ENCODE data around the gene RHBG. TPM values are rescaled to one million over a fixed set of nuclear protein-coding genes. Genes with fewer than 3 reads are reported as not detected.

The RHBG gene
- total RNA-seq, 1 experiment from 2014 or later: 1.5 TPM

GRCh38 chr1:156387870-156388173 is 18.8 kb downstream of the RHBG start:
- no peak overlapping the region for H2AFZ ChIP-seq (ENCODE audit: low read length)
- no peak overlapping the region for H4K5ac ChIP-seq (ENCODE audit: insufficient read length, low read depth, low read length)
- no peak for DNase-seq
- H3K9ac ChIP-seq (ENCODE audit: extremely low read depth, insufficient read length, low read length): no peak overlapping the region
- H2BK120ac ChIP-seq (ENCODE audit: low read depth, low read length, poor library complexity, severe bottlenecking): no peak overlapping the region
- Mint-ChIP-seq H3K27ac (no peak overlapping the region), H3K9me3 (no peaks in the 10 kb centered on the region), H3K4me1 (peaks cover 49 to 60% of the 10 kb centered on the region in 2 experiments), H3K27me3 (ENCODE audit: low read depth) (peaks cover 50% of the 10 kb centered on the region), H3K36me3 (ENCODE audit: insufficient read depth in 1 of 3, low read depth in 3 of 3) (no peaks in the 10 kb centered on the region; a peak in 2 of 7 replicates), H3K4me3 (peak overlapping the region; percentile 51 to 56; a peak in 3 of 5 replicates)
- H2BK5ac ChIP-seq (ENCODE audit: insufficient read length, low read length): no peak overlapping the region
- H3K14ac ChIP-seq (ENCODE audit: insufficient read depth, low read length): no peak overlapping the region
- no peak overlapping the region for H3K18ac ChIP-seq (ENCODE audit: insufficient read length, low read depth, low read length)
- H4K91ac ChIP-seq (ENCODE audit: insufficient read length, low read depth, low read length): no peak overlapping the region
- no peak overlapping the region for H3K56ac ChIP-seq (ENCODE audit: insufficient read length, low read depth, low read length)
- H3K4me1 ChIP-seq (ENCODE audit: insufficient read depth, low read length): peaks cover 1% of the 10 kb centered on the region; the same call in 1 of the 2 replicates
- no peak overlapping the region for H2AK5ac ChIP-seq (ENCODE audit: insufficient read length, low read length)
- no peak overlapping the region for H3K23ac ChIP-seq (ENCODE audit: insufficient read length, low read depth, low read length)
- H2BK15ac ChIP-seq (ENCODE audit: low read depth, low read length): no peak overlapping the region
- no peak overlapping the region for H3T11ph ChIP-seq (ENCODE audit: low read length)
- TF ChIP-seq CTCF (conservative IDR thresholded peaks at IDR 0.05): no peak
- peaks cover 6% of the 10 kb centered on the region for H3K23me2 ChIP-seq (ENCODE audit: insufficient read length, low read depth, low read length, poor library complexity, severe bottlenecking)
- H3K79me2 ChIP-seq (ENCODE audit: insufficient read depth, low read length): no peaks in the 10 kb centered on the region
- WGBS (ENCODE audit: extremely low coverage, insufficient read length, low lambda C conversion rate): no CpG with 5 or more reads among the region's 15 CpGs
- H3K27me3 ChIP-seq (ENCODE audit: insufficient read depth, low read length): peaks cover 4% of the 10 kb centered on the region; the same call in 1 of the 2 replicates
- H3K9me3 ChIP-seq (ENCODE audit: control insufficient read depth, low read depth, low read length): no peaks in the 10 kb centered on the region
- no peak overlapping the region for H2BK20ac ChIP-seq (ENCODE audit: low read depth, low read length, poor library complexity, severe bottlenecking)
- H2BK12ac ChIP-seq (ENCODE audit: insufficient read length, low read depth, low read length): no peak overlapping the region
- peak overlapping the region; percentile 25 for H3K4me2 ChIP-seq (ENCODE audit: insufficient read depth, insufficient read length, low read length)
- H4K8ac ChIP-seq (replicated peaks; ENCODE audit: insufficient read length, low read depth, low read length): no peak overlapping the region
- H4K20me1 ChIP-seq (ENCODE audit: control insufficient read depth, insufficient read depth, insufficient read length): no peaks in the 10 kb centered on the region
- H3K27ac ChIP-seq (ENCODE audit: insufficient read length, low read depth, low read length): no peak overlapping the region
- no peaks in the 10 kb centered on the region for H3K79me1 ChIP-seq (ENCODE audit: insufficient read depth, low read depth, low read length, poor library complexity, severe bottlenecking)
- no peak overlapping the region for H3K4ac ChIP-seq (ENCODE audit: low read depth, low read length)
